ENCODE data around the gene PDHX.

Gene PDHX

DNA sequence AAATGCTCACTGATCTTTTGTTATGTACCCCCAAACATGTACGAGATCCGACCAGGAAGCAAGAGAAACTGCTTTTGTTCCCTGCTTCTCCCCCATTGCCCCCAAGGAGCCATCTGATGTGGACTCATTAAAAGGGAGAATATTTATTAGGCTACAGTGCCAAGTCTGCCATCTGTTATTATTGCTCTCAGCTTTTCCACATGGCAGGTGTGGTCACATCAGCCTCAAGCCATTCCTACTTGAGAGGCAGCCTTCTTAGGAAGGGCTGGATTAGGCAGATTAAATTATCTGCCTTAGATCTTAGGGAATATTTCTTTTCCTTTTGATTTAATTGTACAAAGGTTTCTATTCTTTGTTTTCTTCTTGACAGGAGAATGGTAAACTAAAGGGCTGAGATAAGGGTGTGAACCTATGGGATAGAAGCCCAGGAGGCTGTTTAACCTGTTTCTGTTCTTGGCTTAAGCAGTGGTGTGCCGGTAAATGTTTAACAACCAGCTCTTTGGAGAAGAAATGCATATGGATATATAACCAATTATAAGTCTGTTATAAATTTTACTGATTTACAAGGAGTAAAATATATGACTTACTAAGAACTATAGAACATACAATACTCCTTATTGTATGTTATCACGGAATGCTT is 88.8 kb downstream of the PDHX start:
- H3K4me1 ChIP-seq (ENCODE audit: control insufficient read depth, insufficient read depth, low read length, poor library complexity, severe bottlenecking) = peaks cover 14% of the 10 kb centered on the region
- no peaks in the 10 kb centered on the region for H3K9me3 ChIP-seq (ENCODE audit: control insufficient read depth, low read length)
- H3K27me3 ChIP-seq (replicated peaks; ENCODE audit: control insufficient read depth, insufficient read depth, low read length, poor library complexity, severe bottlenecking) = no peaks in the 10 kb centered on the region
- DNase-seq = no peak
- H3K4me3 ChIP-seq (ENCODE audit: insufficient read depth, low read depth, low read length, poor library complexity, severe bottlenecking) = no peak overlapping the region
- no peak overlapping the region for H3K27ac ChIP-seq (ENCODE audit: insufficient read depth, low read length, poor library complexity, severe bottlenecking)
- H3K36me3 ChIP-seq (ENCODE audit: control insufficient read depth, insufficient read depth, low read length) = no peaks in the 10 kb centered on the region

DNA sequence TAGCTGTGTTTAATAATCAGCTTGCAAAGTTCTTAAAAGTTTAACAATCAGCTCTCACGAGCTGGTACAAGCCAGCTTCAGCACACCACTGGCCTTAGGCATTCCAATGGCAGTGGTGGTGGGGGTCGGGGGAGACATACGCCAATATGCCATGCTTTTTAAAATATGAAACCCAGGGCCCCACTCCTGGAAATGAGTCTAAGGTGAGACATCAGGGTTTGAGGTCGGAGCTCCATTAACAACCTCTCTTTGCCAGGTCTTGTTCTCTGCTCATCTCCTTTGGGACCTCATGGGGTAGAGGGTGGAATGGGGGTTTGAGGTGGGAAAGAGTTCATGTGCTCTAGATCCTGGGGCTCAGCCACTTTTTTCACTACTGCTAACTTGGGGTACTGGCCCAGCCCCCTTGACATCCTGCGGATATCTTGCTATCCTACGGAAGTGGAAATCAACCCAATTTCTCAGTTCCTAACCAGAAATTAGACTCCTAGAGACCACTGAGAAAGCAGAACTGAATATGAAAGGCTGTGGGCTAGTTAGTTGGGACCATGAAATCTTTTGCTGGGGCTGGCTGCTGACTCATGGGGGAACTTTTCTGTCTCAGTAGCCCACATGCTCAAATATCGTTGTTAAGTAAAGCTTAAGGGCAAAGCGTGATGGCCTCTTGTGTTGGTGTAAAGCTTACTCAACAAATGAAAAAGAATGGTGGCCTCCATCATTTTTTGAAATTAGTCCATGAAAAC is 90.1 kb downstream of the PDHX start:
- DNase-seq = peak in 2 of 3 donors; percentile 18 to 24
- peak overlapping the region; percentile 26 for H3K27ac ChIP-seq (ENCODE audit: insufficient read depth, low read length, poor library complexity, severe bottlenecking)
- H3K9me3 ChIP-seq (ENCODE audit: control insufficient read depth, low read length) = no peaks in the 10 kb centered on the region
- H3K27me3 ChIP-seq (replicated peaks; ENCODE audit: control insufficient read depth, insufficient read depth, low read length, poor library complexity, severe bottlenecking) = no peaks in the 10 kb centered on the region
- H3K36me3 ChIP-seq (ENCODE audit: control insufficient read depth, insufficient read depth, low read length) = no peaks in the 10 kb centered on the region
- H3K4me1 ChIP-seq (ENCODE audit: control insufficient read depth, insufficient read depth, low read length, poor library complexity, severe bottlenecking) = peaks cover 14% of the 10 kb centered on the region
- H3K4me3 ChIP-seq (ENCODE audit: insufficient read depth, low read depth, low read length, poor library complexity, severe bottlenecking) = no peak overlapping the region

DNA sequence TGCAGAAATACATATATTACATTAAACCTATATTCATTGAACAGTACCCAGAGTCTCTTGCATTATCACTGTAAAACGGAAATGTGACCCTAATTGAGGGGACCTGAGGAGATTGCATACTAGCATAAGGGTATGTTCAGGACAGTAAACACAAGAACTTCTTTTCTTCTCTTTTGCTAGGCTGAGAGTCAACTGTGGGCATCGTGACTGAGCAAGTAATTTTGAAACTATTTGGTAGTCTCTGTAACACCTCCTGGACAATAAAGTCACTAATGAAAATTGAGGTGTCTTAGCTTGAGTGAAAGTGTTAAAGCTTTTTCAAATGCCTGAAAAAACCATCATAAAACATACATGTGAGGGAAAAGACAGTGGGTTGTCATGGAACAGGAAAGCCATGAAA is 90.9 kb downstream of the PDHX start:
- no peaks in the 10 kb centered on the region for H3K9me3 ChIP-seq (ENCODE audit: control insufficient read depth, low read length)
- no peak for DNase-seq
- H3K36me3 ChIP-seq (ENCODE audit: control insufficient read depth, insufficient read depth, low read length) = no peaks in the 10 kb centered on the region
- H3K27ac ChIP-seq (ENCODE audit: insufficient read depth, low read length, poor library complexity, severe bottlenecking) = no peak overlapping the region
- H3K4me1 ChIP-seq (ENCODE audit: control insufficient read depth, insufficient read depth, low read length, poor library complexity, severe bottlenecking) = peaks cover 15% of the 10 kb centered on the region
- no peaks in the 10 kb centered on the region for H3K27me3 ChIP-seq (replicated peaks; ENCODE audit: control insufficient read depth, insufficient read depth, low read length, poor library complexity, severe bottlenecking)
- H3K4me3 ChIP-seq (ENCODE audit: insufficient read depth, low read depth, low read length, poor library complexity, severe bottlenecking) = no peak overlapping the region

DNA sequence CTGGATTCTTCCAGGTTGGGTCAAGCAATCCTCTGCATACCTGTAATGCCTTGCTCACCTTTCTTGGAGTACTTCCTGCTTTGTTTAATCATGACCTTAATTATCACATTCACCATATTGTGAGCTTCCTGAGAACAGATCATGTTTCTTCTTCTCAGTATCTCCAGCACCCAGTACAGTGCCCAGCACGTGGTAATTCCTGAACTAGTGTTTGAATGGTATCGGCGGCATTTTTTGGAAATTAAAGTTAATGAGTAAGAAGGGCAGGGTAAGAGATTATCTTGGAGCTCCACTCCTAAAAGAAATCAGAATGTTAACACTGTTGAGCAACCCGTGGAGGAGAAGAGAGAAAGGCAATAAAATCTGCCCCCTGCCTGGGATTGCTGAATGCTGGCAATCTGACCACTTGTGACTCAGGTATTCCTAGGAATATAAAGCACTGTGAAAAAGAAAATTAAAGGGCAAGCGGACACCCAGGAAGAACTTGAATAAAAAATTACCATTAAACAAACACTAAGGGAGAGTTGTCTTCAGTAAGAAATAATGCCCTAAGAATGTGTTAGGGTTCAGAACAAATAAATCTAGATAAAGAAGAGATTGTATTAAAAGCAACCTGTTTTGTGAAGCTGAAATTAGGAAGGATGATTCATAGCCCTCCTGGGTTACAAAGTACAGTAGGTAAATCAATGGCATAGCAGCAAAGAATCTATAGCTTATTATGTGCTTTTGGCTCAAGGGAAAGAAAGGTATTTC is 92.9 kb downstream of the PDHX start:
- Histone ChIP-seq H3K4me1 (ENCODE audit: control insufficient read depth, insufficient read depth, low read length, poor library complexity, severe bottlenecking) (peaks cover 32% of the 10 kb centered on the region), H3K27me3 (replicated peaks; ENCODE audit: control insufficient read depth, insufficient read depth, low read length, poor library complexity, severe bottlenecking) (no peaks in the 10 kb centered on the region), H3K9me3 (ENCODE audit: control insufficient read depth, low read length) (no peaks in the 10 kb centered on the region), H3K36me3 (ENCODE audit: control insufficient read depth, insufficient read depth, low read length) (no peaks in the 10 kb centered on the region), H3K4me3 (ENCODE audit: insufficient read depth, low read depth, low read length, poor library complexity, severe bottlenecking) (no peak overlapping the region), H3K27ac (ENCODE audit: insufficient read depth, low read length, poor library complexity, severe bottlenecking) (no peak overlapping the region)
- DNase-seq = no peak

DNA sequence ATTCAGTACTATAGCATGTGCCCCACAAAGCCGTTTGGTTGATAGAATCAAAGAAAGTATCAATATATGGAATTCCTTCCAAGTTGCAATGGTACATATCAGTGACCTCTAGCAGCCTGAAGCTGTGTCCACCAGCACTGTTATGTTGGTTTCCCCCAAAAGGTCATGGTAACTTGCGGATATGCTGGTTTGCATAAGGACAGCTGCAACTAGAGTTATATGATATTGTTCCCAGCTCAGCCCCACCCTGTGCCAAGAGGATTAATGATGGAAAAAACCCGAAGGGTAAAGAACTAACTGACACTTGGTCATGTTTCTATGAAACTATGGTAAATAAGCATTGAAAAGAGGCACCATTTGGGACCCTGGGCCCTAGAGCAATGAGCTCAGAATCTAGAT is 93.5 kb downstream of the PDHX start:
- Histone ChIP-seq H3K27me3 (replicated peaks; ENCODE audit: control insufficient read depth, insufficient read depth, low read length, poor library complexity, severe bottlenecking) (no peaks in the 10 kb centered on the region), H3K9me3 (ENCODE audit: control insufficient read depth, low read length) (no peaks in the 10 kb centered on the region), H3K36me3 (ENCODE audit: control insufficient read depth, insufficient read depth, low read length) (no peaks in the 10 kb centered on the region), H3K27ac (ENCODE audit: insufficient read depth, low read length, poor library complexity, severe bottlenecking) (no peak overlapping the region), H3K4me3 (ENCODE audit: insufficient read depth, low read depth, low read length, poor library complexity, severe bottlenecking) (no peak overlapping the region), H3K4me1 (ENCODE audit: control insufficient read depth, insufficient read depth, low read length, poor library complexity, severe bottlenecking) (peaks cover 33% of the 10 kb centered on the region)
- no peak for DNase-seq

DNA sequence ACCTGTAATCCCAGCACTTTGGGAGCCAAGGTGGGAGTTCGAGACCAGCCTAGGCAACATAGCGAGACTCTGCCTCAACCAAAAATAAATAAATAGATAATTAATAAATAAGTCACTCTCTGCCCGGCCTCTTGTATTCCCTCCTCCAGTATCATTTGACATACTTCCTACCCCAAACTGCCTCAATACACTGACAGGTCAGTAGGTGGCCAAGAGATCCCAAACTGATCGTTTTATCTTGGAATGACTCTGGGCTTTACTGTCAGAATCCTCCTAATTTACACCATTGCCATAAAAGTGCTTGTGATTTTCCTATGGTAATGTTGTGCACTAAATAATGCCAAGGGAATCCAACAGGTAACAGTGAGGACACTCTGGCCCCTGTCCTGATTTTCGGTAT is 94.2 kb downstream of the PDHX start:
- DNase-seq = no peak
- no peaks in the 10 kb centered on the region for H3K9me3 ChIP-seq (ENCODE audit: control insufficient read depth, low read length)
- H3K4me3 ChIP-seq (ENCODE audit: insufficient read depth, low read depth, low read length, poor library complexity, severe bottlenecking) = no peak overlapping the region
- H3K36me3 ChIP-seq (ENCODE audit: control insufficient read depth, insufficient read depth, low read length) = no peaks in the 10 kb centered on the region
- H3K27me3 ChIP-seq (replicated peaks; ENCODE audit: control insufficient read depth, insufficient read depth, low read length, poor library complexity, severe bottlenecking) = no peaks in the 10 kb centered on the region
- H3K27ac ChIP-seq (ENCODE audit: insufficient read depth, low read length, poor library complexity, severe bottlenecking) = no peak overlapping the region
- H3K4me1 ChIP-seq (ENCODE audit: control insufficient read depth, insufficient read depth, low read length, poor library complexity, severe bottlenecking) = peaks cover 33% of the 10 kb centered on the region

DNA sequence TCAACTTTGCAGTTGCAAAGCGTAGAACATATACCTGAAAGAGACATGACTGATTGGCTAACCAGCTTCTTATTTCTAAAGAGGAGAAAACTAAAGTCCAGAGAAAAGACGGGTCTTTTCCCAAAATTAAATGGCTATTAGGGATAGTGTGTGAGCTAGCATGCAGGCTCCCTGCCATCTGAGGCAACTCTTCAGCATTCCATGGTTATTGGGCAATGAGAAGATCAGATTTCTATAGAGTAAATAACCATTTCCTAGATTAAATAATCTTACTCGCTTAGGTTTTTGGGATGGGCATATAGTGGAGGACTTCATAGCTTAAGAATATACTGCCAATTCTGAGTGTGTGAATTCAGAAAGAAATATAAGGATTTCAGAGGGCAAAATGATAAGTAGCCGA is 95.0 kb downstream of the PDHX start:
- peaks cover 28% of the 10 kb centered on the region for H3K4me1 ChIP-seq (ENCODE audit: control insufficient read depth, insufficient read depth, low read length, poor library complexity, severe bottlenecking)
- no peaks in the 10 kb centered on the region for H3K36me3 ChIP-seq (ENCODE audit: control insufficient read depth, insufficient read depth, low read length)
- H3K27me3 ChIP-seq (replicated peaks; ENCODE audit: control insufficient read depth, insufficient read depth, low read length, poor library complexity, severe bottlenecking) = no peaks in the 10 kb centered on the region
- DNase-seq = no peak
- no peaks in the 10 kb centered on the region for H3K9me3 ChIP-seq (ENCODE audit: control insufficient read depth, low read length)
- H3K27ac ChIP-seq (ENCODE audit: insufficient read depth, low read length, poor library complexity, severe bottlenecking) = no peak overlapping the region
- no peak overlapping the region for H3K4me3 ChIP-seq (ENCODE audit: insufficient read depth, low read depth, low read length, poor library complexity, severe bottlenecking)

DNA sequence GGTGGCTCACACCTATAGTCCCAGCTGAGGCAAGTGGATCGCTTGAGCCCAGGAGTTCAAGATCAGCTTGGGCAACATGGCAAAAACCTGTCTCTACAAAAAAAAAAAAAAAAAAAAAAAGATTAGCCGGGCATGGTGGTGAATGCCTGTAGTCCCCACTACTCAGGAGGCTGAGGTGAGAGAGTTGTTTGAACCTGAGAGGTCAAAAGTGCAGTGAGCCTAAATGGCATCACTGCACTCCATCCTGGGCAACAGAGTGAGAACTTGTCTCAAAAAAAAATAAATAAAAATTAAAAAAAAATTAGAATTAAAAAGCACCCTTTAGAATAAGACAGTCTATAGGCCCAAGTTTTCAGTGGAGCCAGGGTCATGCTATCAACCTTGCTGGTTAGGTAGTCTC is 95.5 kb downstream of the PDHX start:
- DNase-seq = no peak
- H3K27ac ChIP-seq (ENCODE audit: insufficient read depth, low read length, poor library complexity, severe bottlenecking) = peak overlapping the region; percentile 88

DNA sequence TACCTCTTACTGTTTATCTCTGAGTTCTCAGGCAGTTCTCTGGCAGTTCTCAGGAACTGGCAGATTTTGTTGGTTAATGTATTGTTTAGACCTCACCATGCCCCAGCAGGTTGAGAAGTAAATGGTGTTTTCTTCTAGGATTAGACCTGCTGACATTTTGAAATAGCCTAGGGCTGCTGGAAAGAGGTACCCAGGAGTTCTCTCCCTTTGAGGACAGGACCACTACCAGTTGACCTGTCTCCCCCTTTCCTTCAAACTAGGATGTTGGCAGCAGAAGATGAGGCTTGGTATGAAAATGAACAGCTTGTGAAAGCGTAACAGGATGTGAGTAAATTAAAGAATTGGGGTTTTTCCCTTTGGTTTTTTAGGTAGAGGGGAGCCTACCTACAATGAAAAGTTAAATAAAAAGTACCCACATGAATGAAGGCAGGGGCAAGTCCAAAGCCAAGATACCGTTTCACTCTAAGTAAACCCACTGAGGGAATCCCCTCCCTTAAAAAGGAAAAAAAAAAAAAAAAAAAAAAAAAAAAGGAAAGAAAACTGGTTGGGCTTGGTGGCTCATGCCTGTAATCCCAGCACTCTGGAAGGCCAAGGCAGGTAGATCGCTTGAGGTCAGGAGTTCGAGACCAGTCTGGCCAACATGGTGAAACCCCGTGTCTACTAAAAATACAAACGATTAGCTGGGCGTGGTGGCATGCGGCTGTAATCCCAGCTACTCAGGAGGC is 96.2 kb downstream of the PDHX start:
- Histone ChIP-seq H3K27me3 (replicated peaks; ENCODE audit: control insufficient read depth, insufficient read depth, low read length, poor library complexity, severe bottlenecking) (no peaks in the 10 kb centered on the region), H3K9me3 (ENCODE audit: control insufficient read depth, low read length) (no peaks in the 10 kb centered on the region), H3K4me1 (ENCODE audit: control insufficient read depth, insufficient read depth, low read length, poor library complexity, severe bottlenecking) (peaks cover 20% of the 10 kb centered on the region), H3K4me3 (ENCODE audit: insufficient read depth, low read depth, low read length, poor library complexity, severe bottlenecking) (no peak overlapping the region), H3K27ac (ENCODE audit: insufficient read depth, low read length, poor library complexity, severe bottlenecking) (peak overlapping the region; percentile 88), H3K36me3 (ENCODE audit: control insufficient read depth, insufficient read depth, low read length) (no peaks in the 10 kb centered on the region)
- DNase-seq = peak; percentile 3 to 17 (median 9)

More for the DNA sequence above, 95.5 kb downstream of the PDHX start:
- H3K9me3 ChIP-seq (ENCODE audit: control insufficient read depth, low read length) = no peaks in the 10 kb centered on the region
- H3K4me3 ChIP-seq (ENCODE audit: insufficient read depth, low read depth, low read length, poor library complexity, severe bottlenecking) = no peak overlapping the region
- no peaks in the 10 kb centered on the region for H3K36me3 ChIP-seq (ENCODE audit: control insufficient read depth, insufficient read depth, low read length)
- H3K4me1 ChIP-seq (ENCODE audit: control insufficient read depth, insufficient read depth, low read length, poor library complexity, severe bottlenecking) = peaks cover 24% of the 10 kb centered on the region
- no peaks in the 10 kb centered on the region for H3K27me3 ChIP-seq (replicated peaks; ENCODE audit: control insufficient read depth, insufficient read depth, low read length, poor library complexity, severe bottlenecking)
